Bronchial epithelial cell (primary cell): ENCODE data around the gene GALK2. TPM values are rescaled to one million over a fixed set of nuclear protein-coding genes. Genes with fewer than 3 reads are reported as not detected.
A peak's percentile ranks its signal among the peaks of the same experiment; 100 is the strongest.
"Not testable (repeated sequence)": the region's sequence is repeated elsewhere in the genome, so short reads cannot be mapped to it uniquely, and the experiment has no call there.

Experiments used
- DNase-seq: peaks from one replicate; pipeline ENCODE4 v3.0.0-alpha.2; 2010; ENCODE audit warnings: low read depth
- FAIRE-seq: peaks from 2 replicates; lab custom pipeline; 2011; peaks lifted over from hg19 to GRCh38; lab: Jason Lieb, UNC
- H3K27me3 ChIP-seq: 2 replicates; pipeline ENCODE4 v1.5.1; 2011; ENCODE audit warnings: low read length; ENCODE audit not compliant: control insufficient read depth, insufficient read depth
- H3K36me3 ChIP-seq: 2 replicates; pipeline ENCODE4 v1.5.1; 2011; ENCODE audit warnings: low read length; ENCODE audit not compliant: control insufficient read depth, insufficient read depth
- H3K4me3 ChIP-seq: 2 replicates; pipeline ENCODE4 v1.5.1; 2011; ENCODE audit warnings: mild to moderate bottlenecking, low read depth, low read length, control low read depth
- total RNA-seq: library from RNA; depleted of rRNA; stranded (reverse); fragments of >200 nt; gene quantifications from 2 replicates; pipeline ENCODE4 v1.2.1, GENCODE V29; 2014
- TF ChIP-seq, protein P1 (sequence below): IDR thresholded peaks from 2 replicates; pipeline ENCODE4 v1.5.1; 2011; ENCODE audit warnings: mild to moderate bottlenecking, moderate library complexity, low read length, control low read depth, inconsistent platforms; ENCODE audit not compliant: insufficient read depth, severe bottlenecking

Gene GALK2
- total RNA-seq, 1 donor from 2014 or later: 67.9 TPM

DNA sequence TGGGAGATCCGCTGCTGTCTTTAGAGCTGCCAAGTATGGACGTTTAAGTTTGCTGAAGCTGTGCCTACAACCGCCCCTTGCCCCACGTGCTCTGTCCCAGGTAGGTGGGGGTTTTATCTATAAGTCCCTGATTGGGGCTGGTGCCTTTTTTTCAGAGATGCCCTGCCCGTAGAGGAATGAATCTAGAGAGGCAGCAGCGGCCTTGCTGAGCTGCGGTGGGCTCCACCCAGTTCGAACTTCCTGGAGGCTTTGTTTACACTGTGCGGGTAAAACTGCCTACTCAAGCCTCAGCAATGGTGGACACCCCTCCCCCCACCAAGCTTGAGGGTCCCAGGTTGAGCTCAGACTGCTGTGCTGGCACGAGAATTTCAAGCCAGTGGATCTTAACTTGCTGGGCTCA lies 169.6 kb downstream of the GALK2 start:
- Histone ChIP-seq H3K27me3 (no peaks in the 10 kb centered on the region), H3K4me3 (no peak overlapping the region), H3K36me3 (no peaks in the 10 kb centered on the region)
- no peak for DNase-seq
- TF ChIP-seq, protein P1, sequence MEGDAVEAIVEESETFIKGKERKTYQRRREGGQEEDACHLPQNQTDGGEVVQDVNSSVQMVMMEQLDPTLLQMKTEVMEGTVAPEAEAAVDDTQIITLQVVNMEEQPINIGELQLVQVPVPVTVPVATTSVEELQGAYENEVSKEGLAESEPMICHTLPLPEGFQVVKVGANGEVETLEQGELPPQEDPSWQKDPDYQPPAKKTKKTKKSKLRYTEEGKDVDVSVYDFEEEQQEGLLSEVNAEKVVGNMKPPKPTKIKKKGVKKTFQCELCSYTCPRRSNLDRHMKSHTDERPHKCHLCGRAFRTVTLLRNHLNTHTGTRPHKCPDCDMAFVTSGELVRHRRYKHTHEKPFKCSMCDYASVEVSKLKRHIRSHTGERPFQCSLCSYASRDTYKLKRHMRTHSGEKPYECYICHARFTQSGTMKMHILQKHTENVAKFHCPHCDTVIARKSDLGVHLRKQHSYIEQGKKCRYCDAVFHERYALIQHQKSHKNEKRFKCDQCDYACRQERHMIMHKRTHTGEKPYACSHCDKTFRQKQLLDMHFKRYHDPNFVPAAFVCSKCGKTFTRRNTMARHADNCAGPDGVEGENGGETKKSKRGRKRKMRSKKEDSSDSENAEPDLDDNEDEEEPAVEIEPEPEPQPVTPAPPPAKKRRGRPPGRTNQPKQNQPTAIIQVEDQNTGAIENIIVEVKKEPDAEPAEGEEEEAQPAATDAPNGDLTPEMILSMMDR: no peak
- FAIRE-seq: no peak

DNA sequence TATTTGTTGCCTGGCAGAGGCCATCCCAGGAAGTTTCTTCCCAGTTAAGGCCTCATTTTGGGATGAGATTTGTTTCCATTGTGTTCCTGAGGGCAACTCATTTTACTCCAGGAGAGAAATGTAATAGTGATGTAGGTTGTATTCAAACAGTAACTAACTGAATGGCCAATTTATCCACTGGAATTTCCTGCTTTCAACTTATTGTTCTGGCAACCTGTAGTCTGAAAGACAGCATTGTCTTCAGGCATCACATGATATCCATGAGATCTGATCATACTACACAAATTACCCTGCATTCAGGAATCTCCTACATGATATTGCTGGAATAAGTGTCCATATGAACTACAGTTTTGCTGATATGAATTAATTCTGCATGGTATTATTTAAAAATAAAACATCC lies 173.5 kb downstream of the GALK2 start:
- Histone ChIP-seq H3K4me3 (no peak overlapping the region), H3K36me3 (no peaks in the 10 kb centered on the region), H3K27me3 (no peaks in the 10 kb centered on the region)
- TF ChIP-seq, protein P1: no peak
- FAIRE-seq (no peak), DNase-seq (no peak)

DNA sequence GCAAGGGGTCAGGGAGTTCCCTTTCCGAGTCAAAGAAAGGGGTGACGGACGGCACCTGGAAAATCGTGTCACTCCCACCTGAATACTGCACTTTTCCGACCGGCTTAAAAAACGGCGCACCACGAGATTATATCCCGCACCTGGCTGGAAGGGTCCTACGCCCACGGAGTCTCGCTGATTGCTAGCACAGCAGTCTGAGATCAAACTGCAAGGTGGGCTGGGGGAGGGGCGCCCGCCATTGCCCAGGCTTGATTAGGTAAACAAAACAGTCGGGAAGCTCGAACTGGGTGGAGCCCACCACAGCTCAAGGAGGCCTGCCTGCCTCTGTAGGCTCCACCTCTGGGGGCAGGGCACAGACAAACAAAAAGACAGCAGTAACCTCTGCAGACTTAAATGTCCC lies 184.4 kb downstream of the GALK2 start:
- FAIRE-seq, H3K4me3 ChIP-seq, DNase-seq, H3K36me3 ChIP-seq, H3K27me3 ChIP-seq: not testable (repeated sequence)

DNA sequence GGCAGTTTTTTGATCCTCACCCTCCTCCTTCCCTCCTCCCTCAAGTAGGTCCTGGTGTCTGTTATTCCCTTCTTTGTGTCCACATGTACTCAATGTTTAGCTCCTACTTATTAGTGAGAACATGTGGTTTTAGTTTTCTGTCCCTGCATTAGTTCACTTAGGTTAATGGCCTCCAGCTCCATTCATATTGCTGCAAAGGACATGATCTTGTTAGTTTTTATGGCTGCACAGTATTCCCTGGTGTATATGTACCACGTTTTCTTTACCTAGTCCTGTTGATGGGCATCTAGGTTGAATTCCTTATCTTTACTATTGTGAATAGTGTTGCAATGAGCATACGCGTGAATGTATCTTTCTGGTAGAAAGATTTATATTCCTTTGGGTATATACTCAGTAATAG lies 191.3 kb downstream of the GALK2 start:
- DNase-seq: no peak
- TF ChIP-seq, protein P1: no peak
- Histone ChIP-seq H3K36me3 (no peaks in the 10 kb centered on the region), H3K4me3 (no peak overlapping the region), H3K27me3 (no peaks in the 10 kb centered on the region)
- no peak for FAIRE-seq

DNA sequence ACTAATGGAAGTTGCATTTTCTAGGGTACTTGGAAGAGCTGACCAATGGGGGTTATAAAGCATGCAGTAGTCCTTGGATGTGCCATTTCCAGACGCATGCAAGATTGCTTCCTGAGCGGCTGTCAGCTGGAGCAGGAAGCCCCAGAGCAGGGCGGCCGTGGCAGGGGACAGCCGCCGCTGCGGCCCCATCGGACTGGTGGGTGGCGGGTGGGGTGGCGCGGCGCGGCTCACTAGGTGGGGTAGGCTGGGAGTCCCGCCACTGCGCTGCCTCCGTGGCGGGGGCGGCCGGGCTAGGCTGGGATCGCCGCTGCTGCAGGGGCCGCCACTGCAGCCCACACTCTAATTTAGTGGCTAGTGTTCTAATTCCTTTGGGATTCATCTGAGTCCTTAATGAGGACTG lies 196.4 kb downstream of the GALK2 start:
- no peaks in the 10 kb centered on the region for H3K36me3 ChIP-seq
- no peaks in the 10 kb centered on the region for H3K27me3 ChIP-seq
- DNase-seq: no peak
- no peak for FAIRE-seq
- TF ChIP-seq, protein P1: no peak
- H3K4me3 ChIP-seq: no peak overlapping the region

DNA sequence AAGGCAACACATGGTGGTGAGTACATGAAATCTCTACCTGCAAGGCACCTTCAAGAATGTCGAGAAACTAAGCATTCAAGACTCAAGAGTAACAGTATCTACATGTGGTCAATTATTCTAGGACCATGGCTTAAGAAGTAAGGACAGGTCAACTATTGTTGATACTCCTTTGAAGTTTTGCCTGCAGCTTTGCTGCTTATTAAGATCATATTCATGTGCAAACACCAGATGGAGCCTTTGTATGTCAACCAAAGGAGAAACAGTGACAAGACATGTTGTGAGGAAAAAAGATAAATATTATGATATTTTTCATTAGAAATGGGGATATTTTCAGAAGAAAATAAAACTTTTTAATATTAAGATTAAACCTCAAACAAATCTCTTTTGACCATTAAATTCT lies 200.7 kb downstream of the GALK2 start:
- H3K36me3 ChIP-seq: no peaks in the 10 kb centered on the region
- FAIRE-seq (no peak), DNase-seq (peak; percentile 28)
- TF ChIP-seq, protein P1: peak; percentile 21
- no peak overlapping the region for H3K4me3 ChIP-seq
- H3K27me3 ChIP-seq: no peaks in the 10 kb centered on the region
